Hematopoietic multipotent progenitor cell treated with erythropoietin and hydrocortisone succinate and interleukin-3 and kit ligand, for 17 days (in vitro differentiated cells): ENCODE measurements around the gene MBNL2.

Experiments
- DNase-seq: peaks from one replicate; pipeline ENCODE4 v3.0.0-alpha.2; 2015; ENCODE audit warnings: low spot score

The MBNL2 gene

DNA sequence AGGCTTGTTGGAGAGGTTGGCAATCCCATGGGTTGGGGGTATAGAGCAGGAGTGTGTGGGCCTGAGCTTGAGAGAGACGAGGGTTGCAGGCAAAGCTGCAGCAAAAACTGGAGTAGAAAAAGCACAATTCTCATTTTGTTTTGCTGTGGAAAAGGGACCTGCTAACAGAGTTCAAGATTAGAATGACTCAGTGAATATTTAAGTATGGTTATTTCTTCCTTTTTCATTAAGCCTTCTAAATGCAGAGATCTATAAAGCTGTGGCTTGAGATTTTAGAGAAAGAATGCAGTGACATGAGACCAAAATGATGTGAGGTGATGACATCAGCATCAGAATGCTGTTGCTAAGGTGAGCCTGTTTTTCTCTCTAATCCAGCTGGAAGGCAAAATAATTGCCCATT lies 10.8 kb upstream of the MBNL2 start:
- no peak for DNase-seq

- DNase-seq = no peak
Observed at GRCh38 chr13:97212004-97212403, 10.1 kb upstream of the MBNL2 start.

DNA sequence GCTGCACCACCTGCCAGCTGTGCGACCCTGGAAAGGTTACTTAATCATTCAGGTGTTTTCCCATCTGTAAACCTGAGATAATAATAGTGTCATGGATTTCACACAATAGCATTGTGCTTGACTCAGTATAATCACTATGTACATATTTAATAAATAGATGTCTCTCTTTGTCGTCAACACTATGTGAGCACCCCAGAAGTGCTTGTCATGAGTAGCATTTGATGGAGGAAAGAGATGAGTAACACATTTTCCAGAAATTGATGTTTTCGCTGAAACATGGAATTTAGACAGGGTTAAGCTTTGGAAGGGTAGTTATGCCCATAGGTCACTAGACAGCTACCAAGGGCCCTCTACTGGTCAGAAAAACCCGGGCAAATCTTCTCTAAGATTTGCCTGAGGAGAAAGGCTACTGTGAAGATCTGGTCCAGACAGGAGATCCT lies 9.5 kb upstream of the MBNL2 start:
- peak; percentile 60 for DNase-seq

- DNase-seq = no peak
Observed at GRCh38 chr13:97214921-97215320, 7.2 kb upstream of the MBNL2 start.

- DNase-seq = no peak
Observed at GRCh38 chr13:97215325-97215724, 6.8 kb upstream of the MBNL2 start.

GRCh38 chr13:97219226-97219625 lies 2.9 kb upstream of the MBNL2 start:
- DNase-seq = no peak

- DNase-seq = no peak
Observed at GRCh38 chr13:97220151-97220900, 1.8 kb upstream of the MBNL2 start.

GRCh38 chr13:97221046-97221445 lies 1.1 kb upstream of the MBNL2 start:
- DNase-seq = no peak

DNA sequence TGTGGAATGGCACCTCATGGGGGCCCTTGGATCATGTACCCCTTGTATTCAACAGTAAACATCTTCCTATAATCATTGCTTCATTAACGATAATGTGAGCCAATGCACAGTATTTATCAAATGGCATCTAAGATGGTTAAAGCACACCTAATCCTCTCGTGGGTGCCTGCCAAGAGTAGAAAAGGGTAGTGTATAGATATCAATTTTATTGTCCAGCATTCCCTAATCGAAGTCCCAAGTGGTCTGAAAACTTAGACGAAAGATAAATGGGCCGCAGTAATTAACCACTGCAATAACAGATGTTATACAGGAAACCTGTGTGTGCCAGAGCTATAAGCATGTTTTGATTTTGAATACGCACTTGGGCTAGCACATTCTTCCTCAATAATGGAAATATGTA lies 667 bp upstream of the MBNL2 start:
- DNase-seq = peak; percentile 51

DNA sequence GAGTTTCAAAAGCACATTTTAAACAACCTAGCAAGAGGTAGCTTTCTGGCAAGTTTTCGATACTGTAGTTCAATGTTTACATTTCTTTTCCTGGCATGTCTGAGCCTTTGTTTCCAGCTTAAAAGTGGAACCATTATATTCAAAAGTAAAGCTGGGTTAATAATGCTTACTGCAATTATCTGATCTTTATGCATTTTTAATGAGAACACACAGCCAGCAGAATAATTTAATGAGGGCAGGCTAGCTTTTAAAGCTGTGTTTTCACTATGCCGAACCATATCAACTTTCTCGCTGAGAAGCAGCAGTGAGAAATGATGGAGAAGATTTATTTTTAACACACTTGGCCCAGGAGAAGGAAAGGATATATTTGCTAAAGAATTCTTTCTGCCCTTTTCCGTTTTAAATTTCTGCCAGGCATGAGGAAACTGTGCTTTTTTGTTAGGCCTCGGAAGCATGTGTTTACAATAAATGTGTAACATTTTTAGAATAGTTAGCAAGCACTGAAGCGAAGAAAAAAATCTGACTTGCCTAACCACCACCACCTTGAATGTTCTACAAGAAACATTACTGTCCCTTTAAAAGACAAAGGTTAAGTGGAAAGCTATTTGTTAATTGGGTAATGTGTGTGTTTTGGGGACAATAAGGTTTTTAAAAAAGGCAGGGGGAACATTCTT lies 1.0 kb downstream of the MBNL2 start:
- no peak for DNase-seq

- DNase-seq = peak; percentile 87
Observed at GRCh38 chr13:97223711-97224541, 1.8 kb downstream of the MBNL2 start.

DNA sequence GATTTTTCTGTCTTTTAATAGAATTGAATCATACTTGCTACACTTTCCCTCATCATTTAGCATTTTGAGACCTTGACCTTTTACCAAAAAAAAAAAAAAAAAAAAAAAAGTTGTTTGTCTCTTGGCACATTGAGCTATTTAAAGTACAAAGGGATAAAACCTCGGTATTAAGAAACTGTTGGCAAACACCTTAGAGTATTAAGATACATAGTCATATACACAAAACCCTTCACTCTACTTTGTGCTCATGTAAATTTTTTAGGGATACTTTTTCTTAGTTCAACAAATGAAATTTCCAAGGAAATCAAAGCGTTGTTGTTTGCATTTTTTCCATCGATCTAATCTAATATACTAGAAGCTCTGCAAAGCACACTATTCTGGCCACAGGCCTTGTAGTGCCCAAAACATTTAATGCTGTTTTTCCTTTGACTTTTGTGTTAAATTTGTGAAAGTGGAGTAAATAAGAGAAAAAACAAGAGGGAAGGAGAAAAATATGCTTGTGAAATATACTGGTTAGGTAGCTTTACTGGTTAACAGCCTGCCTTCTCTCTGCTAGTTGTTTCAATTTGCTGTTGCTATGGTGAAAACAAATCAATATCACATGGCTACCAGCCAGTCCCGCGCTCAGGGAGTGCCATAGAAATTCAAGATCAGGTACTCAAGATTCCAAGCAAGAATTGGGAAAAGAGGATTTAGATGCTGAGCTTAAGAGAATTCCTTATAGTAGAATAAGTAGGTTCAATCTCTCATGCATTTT lies 2.6 kb downstream of the MBNL2 start:
- DNase-seq = no peak

DNA sequence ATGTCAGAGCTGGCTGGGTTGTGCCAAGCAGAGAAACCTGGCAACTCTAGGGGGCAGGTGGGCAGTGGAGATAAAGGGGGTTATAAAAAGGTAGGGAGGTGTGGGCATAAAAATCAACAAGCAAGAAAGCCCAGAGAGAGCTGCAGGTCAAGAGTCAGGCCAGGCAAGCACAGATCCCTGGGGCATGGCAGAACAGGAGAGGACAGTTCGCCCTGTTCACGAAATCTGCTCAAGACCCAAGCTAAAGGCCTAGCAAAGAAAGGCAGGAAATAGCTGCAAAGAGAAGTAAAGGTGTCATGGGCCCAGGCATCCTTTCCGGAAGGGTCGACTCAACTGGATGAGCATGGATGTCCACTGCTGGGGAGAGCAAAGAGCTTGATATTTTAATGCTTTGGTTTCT lies 3.4 kb downstream of the MBNL2 start:
- DNase-seq = peak; percentile 67

GRCh38 chr13:97226013-97226412 lies 3.9 kb downstream of the MBNL2 start:
- DNase-seq = peak; percentile 51

GRCh38 chr13:97226788-97227627 lies 4.9 kb downstream of the MBNL2 start:
- DNase-seq = peak; percentile 85

DNA sequence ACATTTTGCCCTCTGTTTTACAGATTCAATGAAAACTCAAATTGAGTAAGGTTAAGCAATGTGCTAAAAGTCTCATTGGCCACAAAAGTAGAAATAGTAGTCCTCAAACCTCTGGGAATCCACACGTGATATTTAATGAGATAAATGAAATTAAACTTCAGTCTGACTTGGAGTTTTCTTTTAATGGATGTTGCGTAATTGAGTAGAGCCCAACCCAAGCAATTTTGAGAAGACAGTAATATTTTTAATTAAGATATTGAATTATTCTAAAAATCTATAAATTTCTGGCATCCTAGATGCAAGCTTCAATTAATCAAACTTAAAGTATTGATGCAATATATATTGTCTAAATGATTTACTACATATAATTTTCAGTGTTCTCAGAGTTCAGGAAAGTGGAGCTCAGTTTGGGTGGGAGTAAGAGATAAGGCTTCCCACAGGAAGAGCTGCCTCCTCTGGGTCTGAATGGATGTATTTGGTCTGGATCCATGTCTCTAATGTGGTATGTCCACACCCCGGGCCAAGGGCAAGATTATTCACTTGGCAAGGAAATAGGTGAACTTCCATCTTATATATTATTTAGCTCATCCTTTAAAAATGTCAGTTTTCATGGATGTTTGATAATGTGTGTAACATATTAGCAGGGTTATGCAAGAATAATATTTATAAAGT lies 6.9 kb downstream of the MBNL2 start:
- DNase-seq = no peak

DNA sequence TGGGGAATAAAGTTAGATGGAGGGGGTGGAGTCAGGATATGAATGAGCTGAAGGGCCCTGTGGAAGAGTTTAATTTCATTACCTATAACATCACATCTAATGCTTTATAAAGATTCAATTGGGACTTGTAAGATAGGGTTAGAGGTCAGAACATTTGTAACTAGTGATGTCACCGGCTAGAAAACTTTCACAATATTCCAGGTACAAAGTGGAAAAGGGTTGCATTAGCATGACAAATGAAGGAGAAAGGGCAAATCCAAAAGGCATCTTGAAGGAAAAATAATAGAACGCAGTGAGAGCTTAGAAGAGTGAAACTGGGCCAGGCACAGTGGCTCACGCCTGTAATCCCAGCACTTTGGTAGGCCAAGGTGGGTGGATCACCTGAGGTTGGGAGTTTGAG lies 7.6 kb downstream of the MBNL2 start:
- no peak for DNase-seq

DNA sequence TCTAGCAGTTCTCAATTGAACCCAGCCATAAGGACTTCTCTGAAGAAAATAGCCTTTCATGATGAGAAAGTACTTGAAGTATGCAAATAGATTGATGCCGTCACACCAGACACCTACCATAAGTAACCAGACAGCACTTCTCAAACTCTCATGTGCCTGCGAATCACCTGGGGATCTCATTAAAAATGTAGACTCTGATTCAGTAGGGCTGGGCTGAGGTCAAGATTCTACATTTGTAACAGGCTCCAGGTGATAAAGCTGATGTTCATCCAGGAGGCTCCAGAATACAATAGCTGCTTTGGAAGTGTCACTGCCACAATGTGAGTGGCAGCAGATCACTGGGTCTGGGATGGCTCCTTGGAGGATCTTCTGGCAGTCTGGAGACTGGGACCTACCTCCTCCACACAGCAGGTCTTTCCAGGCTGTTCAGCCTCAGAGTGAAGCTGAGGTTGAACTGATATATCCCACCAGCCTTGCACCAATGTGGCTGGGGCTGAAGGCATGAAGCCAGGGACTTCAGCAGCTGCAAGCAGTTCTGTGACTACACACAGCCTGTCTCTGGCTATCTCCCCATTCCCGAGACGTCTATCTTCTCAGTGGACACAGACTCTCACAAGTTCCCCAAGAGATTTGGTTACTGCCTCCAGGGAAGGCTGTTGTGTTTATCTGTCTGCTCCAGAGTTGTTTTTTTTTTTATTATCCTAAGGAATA lies 9.1 kb downstream of the MBNL2 start:
- peak; percentile 14 for DNase-seq

DNA sequence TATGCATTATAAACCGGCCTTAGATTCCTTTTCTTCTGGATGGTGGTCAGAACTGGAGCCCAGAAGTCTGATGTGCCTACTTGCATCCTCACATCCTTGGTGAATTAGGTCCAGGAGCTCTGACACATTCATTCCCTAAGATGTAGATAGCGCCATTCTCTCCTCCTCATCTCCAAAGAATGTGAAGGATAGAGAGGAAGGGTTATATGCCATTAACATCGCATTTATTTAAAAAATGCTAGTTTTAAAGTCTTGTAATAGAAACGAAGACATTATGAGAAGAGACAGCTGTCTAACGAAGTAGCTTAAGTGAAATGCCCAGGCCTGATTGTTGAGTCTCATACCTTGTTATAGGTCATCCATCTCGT lies 9.7 kb downstream of the MBNL2 start:
- no peak for DNase-seq

- DNase-seq = no peak
Observed at GRCh38 chr13:97233499-97233898, 11.4 kb downstream of the MBNL2 start.
